ENCODE results near the gene PCDH1.
A peak's percentile ranks its signal among the peaks of the same experiment; 100 is the strongest.
"Not testable (repeated sequence)": the region's sequence is repeated elsewhere in the genome, so short reads cannot be mapped to it uniquely, and the experiment has no call there.

Gene PCDH1

DNA sequence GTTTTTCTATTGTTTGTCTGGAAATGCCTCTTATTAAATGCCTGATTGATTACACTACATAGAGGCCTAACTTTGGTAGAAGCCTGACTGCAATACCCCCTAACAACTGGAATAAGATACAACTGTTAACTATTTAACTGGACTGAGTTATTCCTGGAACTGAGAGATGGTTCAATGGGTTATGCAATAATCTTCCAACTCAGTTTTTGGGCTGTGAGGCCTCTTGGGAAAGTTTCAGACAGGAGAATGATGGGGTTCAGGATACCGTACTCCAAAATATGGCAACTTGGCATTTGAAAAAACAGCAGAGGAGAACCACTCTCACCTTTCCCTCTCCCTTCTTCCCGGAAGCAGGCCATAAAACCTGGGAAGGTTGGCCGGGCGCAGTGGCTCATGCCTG is 19.2 kb upstream of the PCDH1 start:
- no peak for DNase-seq

- DNase-seq: not testable (repeated sequence)
These were observed 12.2 kb upstream of the PCDH1 start for GRCh38 chr5:141890429-141890828.

- DNase-seq: no peak
These were observed 11.2 kb upstream of the PCDH1 start for GRCh38 chr5:141889282-141889871.

- DNase-seq: no peak
These were observed 5.7 kb upstream of the PCDH1 start for GRCh38 chr5:141883892-141884318.

- no peak for DNase-seq
These were observed 5.1 kb upstream of the PCDH1 start for GRCh38 chr5:141883184-141883891.

DNA sequence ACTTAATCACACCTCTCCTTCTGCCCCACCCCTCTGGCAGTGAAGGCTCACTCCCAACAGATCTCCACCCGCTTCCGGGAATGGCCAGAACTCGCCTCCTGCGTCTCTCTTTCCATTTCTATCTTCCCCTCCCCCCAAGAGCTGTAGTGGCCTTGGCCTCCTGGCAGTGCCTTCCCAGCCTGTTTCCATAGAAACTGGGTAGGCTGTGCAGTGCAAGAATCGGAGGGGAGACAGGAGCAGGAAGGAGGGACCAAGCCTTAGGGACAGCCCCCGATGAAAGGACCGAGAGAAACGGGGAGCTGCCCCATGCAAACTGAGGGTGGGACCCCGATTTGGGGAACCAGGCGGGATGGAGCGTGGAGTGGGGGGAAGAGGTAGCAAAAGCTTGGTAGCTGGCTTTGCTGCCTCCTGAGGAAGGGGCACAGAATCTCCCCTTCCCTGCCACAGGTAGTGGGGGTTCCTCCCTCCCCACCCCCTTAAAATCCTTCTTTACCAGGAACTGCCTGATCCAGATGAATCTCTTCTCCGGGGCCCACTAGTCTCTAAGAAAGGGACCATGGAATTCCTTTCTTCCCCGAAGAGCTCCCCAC is 4.5 kb upstream of the PCDH1 start:
- no peak for DNase-seq

GRCh38 chr5:141881886-141882285 is 3.7 kb upstream of the PCDH1 start:
- DNase-seq: no peak

- DNase-seq: no peak
These were observed 3.0 kb upstream of the PCDH1 start for GRCh38 chr5:141880961-141881801.

GRCh38 chr5:141879941-141880738 is 1.9 kb upstream of the PCDH1 start:
- no peak for DNase-seq

- no peak for DNase-seq
These were observed 1.2 kb upstream of the PCDH1 start for GRCh38 chr5:141879426-141879759.

GRCh38 chr5:141878711-141879425 is 658 bp upstream of the PCDH1 start:
- peak; percentile 88 to 94 for DNase-seq

DNA sequence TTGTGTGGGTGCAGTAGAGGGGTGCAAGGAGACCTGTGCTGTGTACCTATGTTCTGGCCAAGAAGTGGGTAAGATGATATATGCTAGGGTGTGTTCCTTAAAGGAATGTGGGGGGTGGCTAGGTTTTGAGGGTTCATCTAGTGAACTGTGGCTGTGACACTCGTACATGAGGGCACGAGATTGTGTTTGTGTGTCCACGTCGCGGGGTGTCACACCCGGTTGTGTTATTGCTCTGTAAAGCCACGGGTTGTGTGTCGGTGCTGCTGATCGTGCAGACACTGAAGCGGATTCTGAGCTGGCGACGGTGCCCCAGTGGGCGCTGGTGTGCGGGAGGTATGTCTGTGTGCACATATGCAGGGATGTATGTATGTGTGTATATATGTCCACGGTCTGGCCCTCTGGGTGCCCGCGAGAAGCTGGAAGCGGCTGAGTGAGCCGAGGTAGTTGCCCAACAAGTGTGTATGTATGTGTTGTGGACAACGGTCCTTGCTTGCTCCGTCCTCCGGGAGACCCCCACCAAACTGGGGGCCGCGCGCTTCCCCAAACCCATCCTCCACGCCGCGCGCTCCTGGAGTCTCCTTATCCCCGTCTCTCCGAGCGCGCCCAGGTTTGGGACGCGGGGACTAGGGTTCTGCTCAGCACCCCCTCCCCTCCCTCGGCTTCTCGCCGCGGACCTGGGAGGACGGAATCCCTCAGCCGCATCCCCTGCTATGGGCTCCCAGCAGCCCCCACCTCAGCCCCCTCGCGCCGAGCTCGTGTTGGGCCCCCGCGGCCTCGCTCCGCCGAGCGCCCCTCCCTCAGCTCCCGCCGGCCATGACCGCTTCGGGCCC is 639 bp downstream of the PCDH1 start:
- DNase-seq: peak in 1 of 2 donors; percentile 35

GRCh38 chr5:141876628-141877355 is 1.4 kb downstream of the PCDH1 start:
- no peak for DNase-seq

GRCh38 chr5:141875795-141876627 is 2.2 kb downstream of the PCDH1 start:
- no peak for DNase-seq

DNA sequence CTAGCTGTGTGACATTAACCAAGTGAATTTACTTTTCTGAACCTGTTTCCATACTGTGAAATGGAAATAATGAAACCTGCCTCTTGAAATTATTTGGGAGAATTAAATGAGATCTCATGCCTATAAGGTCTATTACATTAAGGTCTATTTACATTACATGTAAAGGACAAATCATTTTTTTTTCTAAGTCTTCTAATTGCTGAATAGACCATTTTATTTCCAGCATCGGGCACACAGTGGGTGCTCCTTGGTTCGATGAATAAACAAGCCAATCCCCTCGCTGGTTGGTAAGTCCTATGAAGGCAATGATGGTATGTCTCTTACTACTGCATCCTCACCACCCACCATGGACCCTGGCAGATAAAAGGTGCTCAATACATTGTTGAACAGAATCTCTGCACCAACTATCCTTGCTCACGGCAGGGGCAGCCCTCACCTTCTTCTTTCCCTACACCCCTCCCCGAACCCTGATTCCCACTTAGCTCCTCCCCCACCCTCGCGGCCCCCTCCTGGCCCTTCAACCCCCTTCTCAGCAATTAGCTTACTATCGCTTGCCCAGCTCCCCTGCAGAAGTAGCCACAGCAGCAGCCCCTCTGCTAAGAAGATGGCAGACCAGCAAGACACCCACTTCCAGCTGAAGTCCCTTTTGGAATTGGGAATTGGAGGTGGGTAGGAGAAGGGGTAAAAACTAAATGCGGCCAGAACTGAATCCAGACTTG is 3.0 kb downstream of the PCDH1 start:
- no peak for DNase-seq

GRCh38 chr5:141874262-141874964 is 3.8 kb downstream of the PCDH1 start:
- DNase-seq: no peak

DNA sequence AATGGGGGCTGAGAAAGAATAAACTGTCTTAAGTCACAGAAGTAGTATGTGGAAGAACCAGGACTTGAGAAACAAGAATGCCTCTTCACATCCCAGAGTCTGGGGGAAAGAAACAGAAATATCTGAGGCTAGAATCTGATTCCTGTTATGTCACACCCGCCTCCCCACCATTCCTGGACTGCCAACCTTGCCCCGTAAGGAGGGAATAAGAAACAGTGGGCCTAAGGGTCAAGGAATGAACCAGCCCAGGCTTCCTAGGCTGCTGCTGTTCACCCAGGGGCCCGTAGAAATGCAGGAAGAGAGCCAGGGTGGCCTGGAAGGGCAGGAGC is 4.3 kb downstream of the PCDH1 start:
- no peak for DNase-seq
